GM21529 (cell line): Measurements from ENCODE around the gene VGF.

ENCODE experiments used
- ATAC-seq: cut with Tn5 transposase; IDR thresholded peaks from one replicate; pipeline ENCODE4 v1.9.1; 2021; ENCODE audit not compliant: unreplicated experiment

The VGF gene

GRCh38 chr7:101166909-101167644, 1.7 kb upstream of the VGF start:
- no peak for ATAC-seq

GRCh38 chr7:101166648-101166908, 1.2 kb upstream of the VGF start:
- no peak for ATAC-seq

- no peak for ATAC-seq
These were observed 734 bp upstream of the VGF start for GRCh38 chr7:101165958-101166647.

- no peak for ATAC-seq
These were observed 1.1 kb downstream of the VGF start for GRCh38 chr7:101164071-101164840.

- ATAC-seq: no peak
These were observed 1.9 kb downstream of the VGF start for GRCh38 chr7:101163279-101164070.

GRCh38 chr7:101162551-101163278, 2.7 kb downstream of the VGF start:
- ATAC-seq: no peak

GRCh38 chr7:101161692-101162471, 3.5 kb downstream of the VGF start:
- ATAC-seq: no peak

GRCh38 chr7:101160910-101161309, 4.5 kb downstream of the VGF start:
- ATAC-seq: no peak

- ATAC-seq: no peak
These were observed 5.4 kb downstream of the VGF start for GRCh38 chr7:101159696-101160674.

- no peak for ATAC-seq
These were observed 8.3 kb downstream of the VGF start for GRCh38 chr7:101156866-101157589.

GRCh38 chr7:101156277-101156676, 9.1 kb downstream of the VGF start:
- ATAC-seq: no peak

GRCh38 chr7:101155303-101155702, 10.1 kb downstream of the VGF start:
- ATAC-seq: no peak

- peak; percentile 14 for ATAC-seq
These were observed 10.7 kb downstream of the VGF start for GRCh38 chr7:101154693-101155102.

GRCh38 chr7:101153969-101154692, 11.2 kb downstream of the VGF start, which contains the start of gene AP1S1:
Gene AP1S1 (plus strand): TSS chr7:101154476. CDS start chr7:101154515, 39 bp downstream.
- ATAC-seq: peak; percentile 81

GRCh38 chr7:101151908-101152651, 13.3 kb downstream of the VGF start:
- ATAC-seq: no peak

- ATAC-seq: no peak
These were observed 24.5 kb downstream of the VGF start for GRCh38 chr7:101140746-101141382.
